ENCODE data around the gene DCHS2. TPM values are rescaled to one million over a fixed set of nuclear protein-coding genes. Genes with fewer than 3 reads are reported as not detected.

Gene DCHS2
- total RNA-seq, 1 donor from 2014 or later: 0.32 TPM

DNA sequence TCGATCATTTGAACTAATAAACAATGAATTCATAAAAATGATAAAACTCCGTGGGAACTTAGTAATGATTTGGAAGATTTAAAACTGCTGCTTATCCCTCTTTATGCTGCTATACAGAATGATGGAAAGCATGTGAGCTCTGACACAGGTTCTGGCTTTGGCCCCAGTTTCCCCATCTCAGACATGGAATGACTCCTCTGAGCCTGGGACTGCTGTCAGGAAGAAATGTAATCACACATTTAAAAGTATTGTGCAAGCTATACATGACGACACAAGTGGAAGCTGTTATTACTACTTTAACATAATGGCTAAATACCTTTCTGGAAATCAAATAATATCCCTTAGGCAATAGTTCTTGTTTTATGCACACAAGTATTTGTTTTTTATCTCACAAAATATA is 161.7 kb downstream of the DCHS2 start:
- H3K27ac ChIP-seq: no peak overlapping the region
- DNase-seq (no peak), ATAC-seq (no peak)
- intact Hi-C loops (cut with DNase I): no loop called here
- no peaks in the 10 kb centered on the region for H3K36me3 ChIP-seq
- H3K9me3 ChIP-seq: no peaks in the 10 kb centered on the region
- H3K4me3 ChIP-seq: no peak overlapping the region
- TF ChIP-seq, protein P1, sequence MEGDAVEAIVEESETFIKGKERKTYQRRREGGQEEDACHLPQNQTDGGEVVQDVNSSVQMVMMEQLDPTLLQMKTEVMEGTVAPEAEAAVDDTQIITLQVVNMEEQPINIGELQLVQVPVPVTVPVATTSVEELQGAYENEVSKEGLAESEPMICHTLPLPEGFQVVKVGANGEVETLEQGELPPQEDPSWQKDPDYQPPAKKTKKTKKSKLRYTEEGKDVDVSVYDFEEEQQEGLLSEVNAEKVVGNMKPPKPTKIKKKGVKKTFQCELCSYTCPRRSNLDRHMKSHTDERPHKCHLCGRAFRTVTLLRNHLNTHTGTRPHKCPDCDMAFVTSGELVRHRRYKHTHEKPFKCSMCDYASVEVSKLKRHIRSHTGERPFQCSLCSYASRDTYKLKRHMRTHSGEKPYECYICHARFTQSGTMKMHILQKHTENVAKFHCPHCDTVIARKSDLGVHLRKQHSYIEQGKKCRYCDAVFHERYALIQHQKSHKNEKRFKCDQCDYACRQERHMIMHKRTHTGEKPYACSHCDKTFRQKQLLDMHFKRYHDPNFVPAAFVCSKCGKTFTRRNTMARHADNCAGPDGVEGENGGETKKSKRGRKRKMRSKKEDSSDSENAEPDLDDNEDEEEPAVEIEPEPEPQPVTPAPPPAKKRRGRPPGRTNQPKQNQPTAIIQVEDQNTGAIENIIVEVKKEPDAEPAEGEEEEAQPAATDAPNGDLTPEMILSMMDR (IDR thresholded peaks at IDR 0.05): no peak
- H3K27me3 ChIP-seq: peaks cover 26% of the 10 kb centered on the region
- peaks cover 7% of the 10 kb centered on the region for H3K4me1 ChIP-seq

DNA sequence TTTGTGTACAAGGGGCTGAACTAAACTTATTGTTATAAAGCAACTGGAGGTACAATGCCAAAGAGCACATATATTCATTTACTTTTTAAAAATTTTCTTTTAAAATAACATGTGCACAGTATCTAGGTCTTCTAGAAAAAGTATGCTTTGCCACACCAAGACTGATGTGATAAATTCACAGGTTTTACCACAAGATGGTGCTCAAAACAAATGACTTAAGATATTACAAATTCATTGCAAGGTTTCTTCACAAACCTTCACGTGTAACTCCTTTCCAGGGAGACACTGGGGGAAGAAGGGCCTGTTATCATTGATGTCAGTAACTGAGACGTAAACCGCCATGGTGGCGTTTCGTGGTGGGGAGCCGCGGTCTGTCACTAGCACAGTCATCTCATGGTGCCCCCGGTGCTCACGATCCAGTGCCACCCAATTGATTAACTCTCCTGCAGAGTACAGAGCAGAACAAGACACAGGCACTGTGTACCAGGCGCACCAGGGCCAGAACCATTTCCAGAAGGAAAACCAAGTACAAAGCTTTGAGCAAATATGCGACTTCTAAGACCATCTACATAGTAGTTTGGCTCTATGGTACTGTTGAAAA is 162.2 kb downstream of the DCHS2 start:
- no peaks in the 10 kb centered on the region for H3K36me3 ChIP-seq
- peaks cover 26% of the 10 kb centered on the region for H3K27me3 ChIP-seq
- intact Hi-C loops (cut with DNase I): no loop called here
- H3K4me3 ChIP-seq: no peak overlapping the region
- ATAC-seq: peak; percentile 21
- no peak overlapping the region for H3K27ac ChIP-seq
- peaks cover 7% of the 10 kb centered on the region for H3K4me1 ChIP-seq
- TF ChIP-seq, protein P1 (IDR thresholded peaks at IDR 0.05): peak; percentile 28
- no peaks in the 10 kb centered on the region for H3K9me3 ChIP-seq
- no peak for DNase-seq

DNA sequence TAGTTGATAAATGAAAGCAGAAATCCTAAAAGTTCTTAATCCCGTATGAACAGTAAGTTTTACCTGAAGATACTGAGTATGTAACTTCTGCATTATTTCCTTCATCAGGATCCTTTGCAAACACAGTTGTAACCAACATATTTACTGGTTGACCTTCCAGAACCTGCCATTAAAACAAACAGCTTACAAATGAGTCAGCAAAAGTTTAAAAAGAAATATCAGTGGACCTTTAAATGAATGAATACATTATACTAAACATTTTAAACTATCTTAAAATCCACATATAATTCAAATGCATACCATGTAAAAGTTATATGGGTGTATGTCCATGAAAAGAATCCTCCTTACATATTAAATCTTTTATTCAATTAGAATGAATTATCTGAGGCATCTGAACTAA is 163.6 kb downstream of the DCHS2 start:
- ATAC-seq (no peak), DNase-seq (no peak)
- intact Hi-C loops (cut with DNase I): no loop called here
- Histone ChIP-seq H3K4me1 (peaks cover 5% of the 10 kb centered on the region), H3K9me3 (no peaks in the 10 kb centered on the region), H3K27me3 (peaks cover 18% of the 10 kb centered on the region), H3K4me3 (no peak overlapping the region), H3K27ac (no peak overlapping the region), H3K36me3 (no peaks in the 10 kb centered on the region)
- TF ChIP-seq, protein P1 (IDR thresholded peaks at IDR 0.05): no peak

DNA sequence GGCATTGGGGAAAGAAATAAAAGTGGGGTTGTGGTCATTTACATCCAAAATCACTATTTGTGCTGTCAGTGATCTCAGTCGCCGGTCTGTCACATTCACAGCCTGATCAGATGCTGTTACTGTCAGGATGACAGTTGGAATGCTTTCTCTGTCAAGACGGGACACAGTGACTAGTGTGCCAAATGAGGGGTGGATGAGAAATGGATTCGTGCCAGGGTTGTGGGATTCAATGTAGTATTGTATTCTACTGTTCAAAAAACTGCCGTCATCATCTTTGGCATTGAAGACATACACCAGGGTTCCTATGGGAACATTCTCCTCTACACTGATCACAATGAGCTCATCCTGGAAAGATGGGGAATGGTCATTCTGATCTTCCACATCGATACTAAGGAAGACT is 171.1 kb downstream of the DCHS2 start:
- Histone ChIP-seq H3K36me3 (no peaks in the 10 kb centered on the region), H3K9me3 (peaks cover 5% of the 10 kb centered on the region), H3K4me1 (no peaks in the 10 kb centered on the region), H3K4me3 (no peak overlapping the region), H3K27me3 (no peaks in the 10 kb centered on the region), H3K27ac (no peak overlapping the region)
- TF ChIP-seq, protein P1 (IDR thresholded peaks at IDR 0.05): no peak
- intact Hi-C loops (cut with DNase I): no loop called here
- DNase-seq: no peak
- ATAC-seq: no peak

DNA sequence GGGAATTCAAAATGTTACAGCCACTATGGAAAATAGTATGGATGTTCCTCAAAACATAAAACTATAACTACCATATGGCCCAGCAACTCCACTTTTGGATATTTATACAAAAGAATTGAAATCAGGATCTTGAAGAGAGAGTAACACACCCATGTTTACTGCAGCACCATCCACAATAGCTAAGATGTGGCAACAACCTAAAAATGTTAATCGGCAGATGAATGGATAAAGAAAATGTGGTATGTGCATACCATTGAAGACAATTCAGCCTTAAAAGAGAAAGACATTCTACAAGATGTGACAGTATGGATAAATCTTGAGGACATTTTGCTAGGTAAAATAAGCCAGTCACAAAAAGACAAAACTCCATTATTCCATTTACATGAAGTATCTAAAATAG is 171.9 kb downstream of the DCHS2 start:
- peaks cover 5% of the 10 kb centered on the region for H3K9me3 ChIP-seq
- intact Hi-C loops (cut with DNase I): no loop called here
- H3K27me3 ChIP-seq: no peaks in the 10 kb centered on the region
- DNase-seq (no peak), ATAC-seq (no peak)
- H3K4me3 ChIP-seq: no peak overlapping the region
- no peaks in the 10 kb centered on the region for H3K36me3 ChIP-seq
- TF ChIP-seq, protein P1 (IDR thresholded peaks at IDR 0.05): no peak
- no peak overlapping the region for H3K27ac ChIP-seq
- H3K4me1 ChIP-seq: no peaks in the 10 kb centered on the region
